ENCODE data around the gene FKBP1B.
"Not testable (repeated sequence)": the region's sequence is repeated elsewhere in the genome, so short reads cannot be mapped to it uniquely, and the experiment has no call there.

The FKBP1B gene

GRCh38 chr2:24072259-24072658 is 22.7 kb downstream of the FKBP1B start:
- no peak for DNase-seq

DNA sequence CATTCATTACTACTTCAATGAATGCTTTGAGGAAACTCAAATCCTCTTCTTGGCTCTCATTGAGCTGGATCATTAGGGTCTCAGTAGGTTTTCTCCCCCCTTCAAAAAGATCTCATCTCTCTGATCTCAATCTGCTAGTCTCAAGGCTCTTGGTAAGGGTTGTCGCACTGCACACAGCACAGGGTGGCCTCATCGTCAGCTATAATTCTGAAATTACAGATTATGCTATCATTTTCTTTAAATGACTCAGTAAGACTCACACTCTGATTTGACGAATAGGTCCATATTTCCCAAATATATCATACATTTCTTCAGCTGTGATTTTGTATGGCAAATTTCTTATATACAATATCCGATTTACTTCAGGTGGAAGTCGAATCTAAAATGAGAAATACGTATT is 24.3 kb downstream of the FKBP1B start:
- no peak for DNase-seq

- DNase-seq, result no peak
Observed at GRCh38 chr2:24075259-24075658, 25.7 kb downstream of the FKBP1B start.

GRCh38 chr2:24075915-24076848 is 26.6 kb downstream of the FKBP1B start, which contains the start of gene SF3B6:
TSS of gene SF3B6 (minus strand) at chr2:24076326. CDS start at chr2:24076229, 97 bp downstream.
- peak; percentile 100 for DNase-seq

- peak in 1 of 3 experiments; percentile 72 for DNase-seq
Observed at GRCh38 chr2:24076849-24077534, 27.5 kb downstream of the FKBP1B start.

GRCh38 chr2:24077535-24077877 is 28.0 kb downstream of the FKBP1B start:
- DNase-seq, result peak in 2 of 3 experiments; percentile 50 to 62

DNA sequence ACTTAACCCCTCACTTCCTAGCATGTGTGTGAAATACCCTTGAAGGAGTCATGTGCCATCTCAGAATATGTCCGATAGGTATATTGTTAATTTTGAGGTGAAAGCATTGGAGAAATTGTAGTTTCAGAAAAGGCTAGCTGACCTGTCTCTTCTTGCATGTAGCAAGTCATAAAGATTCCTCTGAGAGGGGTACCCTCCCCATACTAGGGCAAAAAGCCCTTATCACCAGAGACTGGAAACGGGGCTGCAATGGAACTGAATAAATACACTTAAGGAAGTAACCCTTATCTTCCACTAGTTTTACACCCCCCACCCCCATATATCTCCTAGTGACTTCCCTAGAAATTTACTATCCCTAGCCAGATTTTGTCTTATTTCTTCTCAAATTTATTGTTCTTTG is 28.3 kb downstream of the FKBP1B start:
- DNase-seq, result no peak

- peak in 1 of 3 experiments; percentile 68 for DNase-seq
Observed at GRCh38 chr2:24080701-24081100, 31.2 kb downstream of the FKBP1B start.

GRCh38 chr2:24082787-24083566 is 33.4 kb downstream of the FKBP1B start:
- DNase-seq, result no peak

- DNase-seq, result peak; percentile 62 to 91 (median 90)
Observed at GRCh38 chr2:24083567-24084385, 34.2 kb downstream of the FKBP1B start.

GRCh38 chr2:24084386-24085199 is 35.1 kb downstream of the FKBP1B start, which contains the start of gene TP53I3:
TSS of gene TP53I3 (minus strand) at chr2:24084834. CDS start at chr2:24084326, 508 bp downstream.
- DNase-seq, result peak; percentile 88 to 91 (median 91)

DNA sequence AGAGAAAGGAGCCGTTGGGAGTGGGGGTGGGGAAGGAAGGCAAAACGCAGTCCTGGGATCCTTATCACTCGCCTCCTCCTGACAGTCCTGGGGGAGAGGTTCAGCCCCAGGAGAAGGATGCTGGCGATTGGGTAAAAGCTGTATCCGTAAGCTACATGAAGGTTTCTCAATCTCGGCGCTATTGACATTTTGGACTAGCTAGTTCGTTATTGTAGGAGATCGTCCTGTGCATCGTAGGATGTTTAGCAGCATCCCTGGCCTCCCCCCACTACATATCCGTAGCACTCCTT is 35.6 kb downstream of the FKBP1B start:
- DNase-seq, result no peak

DNA sequence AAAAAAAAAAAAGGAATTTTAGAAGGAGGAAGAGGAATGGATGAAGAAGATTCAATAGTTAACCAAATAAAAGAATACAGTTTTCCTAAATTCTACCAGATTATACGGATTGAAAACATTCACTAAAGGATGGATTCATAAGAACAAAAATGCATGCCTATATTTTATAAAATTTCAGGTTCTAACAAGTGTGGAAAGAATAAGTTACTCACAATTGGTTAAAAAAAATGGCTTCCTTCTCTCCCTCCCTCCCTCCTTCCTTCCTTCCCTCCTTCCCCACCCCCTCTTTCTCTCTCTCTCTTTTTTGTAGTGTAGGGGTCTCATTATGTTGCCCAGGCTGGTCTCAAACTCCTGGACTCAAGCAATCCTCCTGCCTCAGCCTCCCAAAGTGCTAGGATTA is 36.7 kb downstream of the FKBP1B start:
- no peak for DNase-seq

DNA sequence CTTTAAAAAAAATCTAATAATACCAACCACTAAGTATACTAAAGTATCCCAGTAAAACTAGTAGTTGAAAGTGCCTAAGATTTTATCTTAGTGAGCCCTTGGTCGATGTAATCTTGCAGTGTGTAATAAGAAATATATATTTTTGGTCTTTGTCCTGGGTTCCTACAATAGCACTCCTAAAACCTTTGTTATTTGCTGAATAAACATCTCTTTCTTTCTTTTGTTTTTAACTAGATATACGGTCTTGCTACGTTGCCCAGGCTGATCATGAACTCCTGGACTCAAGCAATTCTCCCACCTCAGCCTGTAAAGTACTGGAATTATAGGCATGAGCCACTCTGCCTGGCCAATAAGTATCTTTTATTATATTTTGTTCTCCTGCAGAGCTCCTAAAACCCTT is 37.5 kb downstream of the FKBP1B start:
- no peak for DNase-seq

DNA sequence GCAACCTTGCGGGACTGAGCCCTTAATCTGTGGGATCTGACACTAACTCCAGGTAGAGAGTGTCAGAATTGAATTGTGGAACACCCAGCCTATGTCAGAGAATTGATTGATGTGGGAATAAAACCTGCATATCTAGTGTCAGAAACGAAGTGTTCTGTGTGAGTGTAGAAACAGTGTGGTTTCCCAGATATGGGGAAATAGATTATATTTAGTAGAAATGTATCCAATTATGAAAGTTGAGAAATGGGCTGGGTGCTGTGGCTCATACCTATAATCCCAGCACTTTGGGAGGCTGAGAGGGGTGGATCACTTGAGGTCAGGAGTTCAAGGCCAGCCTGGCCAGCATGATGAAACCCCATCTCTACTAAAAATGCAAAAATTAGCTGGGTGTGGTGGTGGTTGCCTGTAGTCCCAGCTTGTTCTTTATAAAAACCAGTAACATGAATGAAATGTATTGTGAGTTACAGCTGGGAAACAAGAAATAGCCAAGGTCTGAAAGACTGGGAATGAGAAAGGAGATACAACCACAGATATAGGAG is 39.3 kb downstream of the FKBP1B start:
- no peak for DNase-seq

GRCh38 chr2:24093270-24093669 is 43.7 kb downstream of the FKBP1B start:
- DNase-seq, result not testable (repeated sequence)

- DNase-seq, result not testable (repeated sequence)
Observed at GRCh38 chr2:24095171-24095677, 45.7 kb downstream of the FKBP1B start.

GRCh38 chr2:24100732-24101131 is 51.2 kb downstream of the FKBP1B start:
- not testable (repeated sequence) for DNase-seq

DNA sequence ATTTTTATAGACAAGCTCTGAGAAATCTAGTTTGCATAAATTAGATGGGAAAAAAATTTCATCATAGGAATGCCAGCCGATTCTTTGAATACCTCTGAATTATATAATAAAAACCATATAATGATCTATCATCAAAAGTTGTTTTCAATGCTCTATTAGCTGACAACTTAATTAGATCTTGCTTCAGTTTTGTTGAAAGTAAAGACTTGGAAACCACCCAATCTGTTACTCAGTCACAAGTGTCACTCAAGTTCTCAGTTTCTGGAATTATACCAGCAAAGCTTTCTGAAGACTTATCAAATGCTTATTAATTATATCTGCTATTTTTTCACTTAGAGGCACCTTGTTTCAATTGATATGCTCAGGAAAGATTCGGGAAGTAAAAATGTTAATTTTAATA is 52.5 kb downstream of the FKBP1B start:
- no peak for DNase-seq

DNA sequence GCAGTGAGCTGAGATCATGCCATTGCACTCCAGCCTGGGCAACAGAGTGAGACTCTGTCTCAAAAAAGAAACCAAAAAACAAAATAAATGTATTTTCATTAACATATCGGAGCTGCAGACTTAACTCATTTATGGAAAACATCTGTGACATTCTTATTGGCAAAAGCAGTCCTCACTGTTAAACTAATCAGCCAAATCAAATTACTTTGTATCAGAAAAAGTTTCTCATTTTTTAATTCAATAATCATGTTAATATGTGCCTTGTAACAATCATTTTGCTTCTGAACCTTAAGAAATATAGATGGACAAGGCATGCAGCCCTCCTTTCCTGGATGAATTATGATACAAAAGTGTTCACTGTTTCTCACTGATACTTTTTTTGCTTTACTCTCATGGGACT is 53.1 kb downstream of the FKBP1B start:
- DNase-seq, result no peak

- DNase-seq, result no peak
Observed at GRCh38 chr2:24104110-24104650, 54.6 kb downstream of the FKBP1B start.
